ENCODE measurements around the gene ST6GALNAC3.

DNA sequence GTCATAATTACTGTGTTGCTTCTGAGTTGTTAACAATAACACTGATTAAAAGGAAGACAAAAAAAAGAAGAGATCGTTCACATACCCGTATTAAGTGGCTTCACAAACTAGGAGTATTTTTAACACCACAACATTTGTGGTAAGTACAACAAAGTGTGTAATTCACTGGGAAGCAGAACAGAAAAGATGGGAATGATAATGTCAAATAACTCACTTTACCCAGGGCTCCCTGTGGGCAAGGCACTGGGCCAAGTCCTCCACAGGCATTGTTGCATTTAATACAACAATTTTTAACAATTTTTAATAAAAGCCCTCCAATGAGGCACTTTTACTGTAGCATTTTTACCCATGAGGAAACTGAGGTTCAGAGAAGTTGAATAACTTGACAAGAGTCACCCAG is 407.7 kb downstream of the ST6GALNAC3 start:
- TF ChIP-seq, protein P1, sequence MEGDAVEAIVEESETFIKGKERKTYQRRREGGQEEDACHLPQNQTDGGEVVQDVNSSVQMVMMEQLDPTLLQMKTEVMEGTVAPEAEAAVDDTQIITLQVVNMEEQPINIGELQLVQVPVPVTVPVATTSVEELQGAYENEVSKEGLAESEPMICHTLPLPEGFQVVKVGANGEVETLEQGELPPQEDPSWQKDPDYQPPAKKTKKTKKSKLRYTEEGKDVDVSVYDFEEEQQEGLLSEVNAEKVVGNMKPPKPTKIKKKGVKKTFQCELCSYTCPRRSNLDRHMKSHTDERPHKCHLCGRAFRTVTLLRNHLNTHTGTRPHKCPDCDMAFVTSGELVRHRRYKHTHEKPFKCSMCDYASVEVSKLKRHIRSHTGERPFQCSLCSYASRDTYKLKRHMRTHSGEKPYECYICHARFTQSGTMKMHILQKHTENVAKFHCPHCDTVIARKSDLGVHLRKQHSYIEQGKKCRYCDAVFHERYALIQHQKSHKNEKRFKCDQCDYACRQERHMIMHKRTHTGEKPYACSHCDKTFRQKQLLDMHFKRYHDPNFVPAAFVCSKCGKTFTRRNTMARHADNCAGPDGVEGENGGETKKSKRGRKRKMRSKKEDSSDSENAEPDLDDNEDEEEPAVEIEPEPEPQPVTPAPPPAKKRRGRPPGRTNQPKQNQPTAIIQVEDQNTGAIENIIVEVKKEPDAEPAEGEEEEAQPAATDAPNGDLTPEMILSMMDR (IDR thresholded peaks at IDR 0.05), result no peak
- TF ChIP-seq, protein P2, sequence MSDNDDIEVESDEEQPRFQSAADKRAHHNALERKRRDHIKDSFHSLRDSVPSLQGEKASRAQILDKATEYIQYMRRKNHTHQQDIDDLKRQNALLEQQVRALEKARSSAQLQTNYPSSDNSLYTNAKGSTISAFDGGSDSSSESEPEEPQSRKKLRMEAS (IDR thresholded peaks at IDR 0.05), result no peak
- no peak for TF ChIP-seq POLR2A (IDR thresholded peaks at IDR 0.05; ENCODE audit: low read length)
- no peak for TF ChIP-seq JUN (IDR thresholded peaks at IDR 0.05)
- TF ChIP-seq RFX5 (IDR thresholded peaks at IDR 0.05), result no peak
- TF ChIP-seq MAFK (IDR thresholded peaks at IDR 0.05; ENCODE audit: partially characterized antibody), result no peak
- TF ChIP-seq FOXS1 (CRISPR knock-in tag; IDR thresholded peaks at IDR 0.05), result no peak

Data from A549 (cell line).